BLaER1 (cell line): ENCODE data around the gene MEIS1.
A peak's percentile ranks its signal among the peaks of the same experiment; 100 is the strongest.

Source experiments
- H3K27ac ChIP-seq: shearing (Covaris generic); formaldehyde crosslinking; 2 replicates; pipeline ENCODE4 v1.8.1; 2022
- H3K27me3 ChIP-seq: shearing (Covaris generic); formaldehyde crosslinking; 2 replicates; pipeline ENCODE4 v1.8.1; 2022
- H3K36me3 ChIP-seq: shearing (Covaris generic); formaldehyde crosslinking; 2 replicates; pipeline ENCODE4 v1.8.1; 2022
- H3K4me1 ChIP-seq: shearing (Covaris generic); formaldehyde crosslinking; 2 replicates; pipeline ENCODE4 v1.8.1; 2022
- H3K4me2 ChIP-seq: shearing (Covaris generic); formaldehyde crosslinking; 2 replicates; pipeline ENCODE4 v1.8.1; 2022
- H3K4me3 ChIP-seq: shearing (Covaris generic); formaldehyde crosslinking; 2 replicates; pipeline ENCODE4 v1.8.1; 2022
- H3K9ac ChIP-seq: shearing (Covaris generic); formaldehyde crosslinking; 2 replicates; pipeline ENCODE4 v1.8.1; 2022
- H3K9me3 ChIP-seq: shearing (Covaris generic); formaldehyde crosslinking; 2 replicates; pipeline ENCODE4 v1.8.1; 2022
- H4K20me1 ChIP-seq: shearing (Covaris generic); formaldehyde crosslinking; 2 replicates; pipeline ENCODE4 v1.8.1; 2022
- Cebpa-rat ChIP-seq: shearing (Covaris generic); IDR thresholded peaks from 2 replicates; pipeline ENCODE4 v1.8.1; 2022

The MEIS1 gene

DNA sequence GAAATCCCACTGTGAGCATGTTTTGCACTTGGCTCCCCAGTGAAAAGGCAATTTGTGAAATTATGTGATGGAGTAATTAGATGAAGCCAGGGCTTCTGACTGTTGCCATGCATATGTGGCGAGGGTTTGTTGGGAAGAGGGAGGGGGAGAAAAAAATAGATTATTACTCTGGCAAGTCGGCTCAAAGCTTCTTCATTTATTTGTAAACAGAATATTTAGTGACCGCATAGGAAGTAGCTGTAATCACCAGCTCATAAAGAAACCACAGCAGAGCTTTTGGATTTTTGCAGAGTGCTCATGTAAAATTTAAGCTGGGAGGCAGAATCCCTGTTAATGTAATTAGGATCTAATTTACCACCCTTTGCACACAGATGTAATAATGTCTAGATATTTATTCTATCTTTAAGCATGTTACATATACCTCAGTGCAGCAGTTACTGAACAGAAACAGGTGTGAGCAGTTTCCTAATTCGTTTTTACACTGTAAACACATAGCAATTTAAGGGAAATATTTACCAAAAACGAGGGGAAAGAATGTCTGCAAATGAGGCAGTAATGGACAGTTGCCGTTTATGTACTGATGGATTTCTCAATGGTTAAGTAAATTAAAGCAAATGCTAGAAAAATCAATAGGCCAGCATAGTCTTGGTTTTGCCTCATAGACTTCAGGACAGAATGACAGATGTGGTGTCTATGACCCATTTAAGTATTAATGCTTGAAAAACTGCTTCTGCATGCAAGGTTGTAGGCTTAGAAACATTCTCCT lies 87.9 kb downstream of the MEIS1 start:
- H3K27ac ChIP-seq: no peak overlapping the region
- H3K9ac ChIP-seq: no peak overlapping the region
- H3K9me3 ChIP-seq: no peaks in the 10 kb centered on the region
- no peak overlapping the region for H3K4me2 ChIP-seq
- H3K4me3 ChIP-seq: no peak overlapping the region
- H3K27me3 ChIP-seq: no peaks in the 10 kb centered on the region
- TF ChIP-seq Cebpa-rat: no peak
- H4K20me1 ChIP-seq: no peaks in the 10 kb centered on the region
- no peaks in the 10 kb centered on the region for H3K36me3 ChIP-seq
- peaks cover 10% of the 10 kb centered on the region; the same call in 1 of the 2 replicates for H3K4me1 ChIP-seq

DNA sequence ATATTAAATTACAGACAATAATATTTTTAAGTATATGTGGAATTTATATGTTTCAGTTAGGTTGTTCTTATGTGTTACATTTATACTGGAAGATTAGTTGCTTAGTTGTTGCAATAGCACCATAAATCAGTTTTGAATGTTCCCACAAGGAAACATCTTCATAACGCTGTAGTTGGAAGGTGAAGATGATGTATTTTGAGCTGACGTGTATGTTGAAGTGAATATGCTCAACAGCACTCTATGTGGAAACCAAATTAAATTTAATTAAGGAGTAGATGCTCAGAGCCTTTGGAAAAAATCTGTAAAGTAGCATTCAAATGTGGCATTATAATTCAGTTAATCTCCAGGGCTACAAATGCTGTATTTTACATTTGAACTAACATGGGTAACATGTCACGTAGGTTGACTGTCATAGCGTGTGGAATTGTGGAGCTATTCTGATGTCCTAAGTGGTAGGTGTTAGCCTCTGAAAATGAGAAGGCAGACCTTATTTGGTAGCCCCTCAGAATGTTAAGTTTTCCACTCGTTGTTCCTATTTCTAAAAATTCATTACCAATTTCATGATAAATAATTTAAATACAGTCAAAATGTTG lies 88.5 kb downstream of the MEIS1 start:
- no peak overlapping the region for H3K9ac ChIP-seq
- H3K9me3 ChIP-seq: no peaks in the 10 kb centered on the region
- H3K4me1 ChIP-seq: peaks cover 10% of the 10 kb centered on the region; the same call in 1 of the 2 replicates
- no peak overlapping the region for H3K4me3 ChIP-seq
- no peaks in the 10 kb centered on the region for H3K27me3 ChIP-seq
- no peak overlapping the region for H3K27ac ChIP-seq
- no peak overlapping the region for H3K4me2 ChIP-seq
- no peak for TF ChIP-seq Cebpa-rat
- no peaks in the 10 kb centered on the region for H3K36me3 ChIP-seq
- no peaks in the 10 kb centered on the region for H4K20me1 ChIP-seq

DNA sequence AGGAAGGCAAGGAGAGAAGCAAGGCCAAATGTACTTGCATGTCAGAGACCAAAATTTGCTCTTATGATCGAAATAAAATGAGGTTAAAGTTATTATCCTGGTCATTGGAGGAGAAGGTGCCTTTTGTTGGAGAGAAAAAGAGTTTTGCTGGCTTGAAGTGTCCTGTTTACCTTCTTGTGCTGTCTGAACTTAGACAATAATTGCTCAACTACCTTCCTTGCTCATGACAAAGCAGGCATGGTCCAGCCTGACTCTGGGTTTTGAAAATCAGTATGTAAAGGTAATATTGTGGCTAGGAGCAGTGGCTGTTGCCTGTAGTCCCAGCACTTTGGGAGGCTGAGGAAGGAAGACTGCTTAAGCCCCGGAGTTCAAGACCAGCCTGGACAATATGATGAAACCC lies 89.1 kb downstream of the MEIS1 start:
- TF ChIP-seq Cebpa-rat: no peak
- H4K20me1 ChIP-seq: no peaks in the 10 kb centered on the region
- no peaks in the 10 kb centered on the region for H3K9me3 ChIP-seq
- H3K36me3 ChIP-seq: no peaks in the 10 kb centered on the region
- H3K4me1 ChIP-seq: peaks cover 10% of the 10 kb centered on the region; the same call in 1 of the 2 replicates
- no peak overlapping the region for H3K27ac ChIP-seq
- H3K27me3 ChIP-seq: no peaks in the 10 kb centered on the region
- no peak overlapping the region for H3K9ac ChIP-seq
- no peak overlapping the region for H3K4me2 ChIP-seq
- no peak overlapping the region for H3K4me3 ChIP-seq

DNA sequence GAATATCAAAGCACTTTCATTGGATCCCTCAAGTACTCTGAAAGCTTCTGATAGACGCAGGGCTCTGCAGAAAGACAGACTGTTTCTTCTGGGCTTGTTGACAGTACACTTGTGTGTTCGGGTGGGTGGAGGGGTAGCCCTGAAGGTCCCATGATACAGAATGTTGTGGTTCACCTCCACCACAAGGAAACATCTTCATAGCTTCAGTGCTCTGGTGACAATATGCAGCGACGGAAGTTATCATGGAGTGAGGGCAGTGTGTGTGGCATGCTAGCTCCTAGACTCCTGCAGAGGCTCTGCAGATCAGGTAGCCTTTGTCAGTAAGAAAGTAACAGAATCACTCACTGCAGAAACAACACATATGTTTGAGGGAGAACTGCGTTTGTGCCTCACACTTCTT lies 90.7 kb downstream of the MEIS1 start:
- H3K27me3 ChIP-seq: no peaks in the 10 kb centered on the region
- H3K9me3 ChIP-seq: no peaks in the 10 kb centered on the region
- H3K36me3 ChIP-seq: no peaks in the 10 kb centered on the region
- H3K4me1 ChIP-seq: peaks cover 10% of the 10 kb centered on the region; the same call in 1 of the 2 replicates
- no peak overlapping the region for H3K9ac ChIP-seq
- H3K4me3 ChIP-seq: no peak overlapping the region
- H3K27ac ChIP-seq: no peak overlapping the region
- TF ChIP-seq Cebpa-rat: no peak
- peak overlapping the region; percentile 3 for H3K4me2 ChIP-seq
- no peaks in the 10 kb centered on the region for H4K20me1 ChIP-seq

DNA sequence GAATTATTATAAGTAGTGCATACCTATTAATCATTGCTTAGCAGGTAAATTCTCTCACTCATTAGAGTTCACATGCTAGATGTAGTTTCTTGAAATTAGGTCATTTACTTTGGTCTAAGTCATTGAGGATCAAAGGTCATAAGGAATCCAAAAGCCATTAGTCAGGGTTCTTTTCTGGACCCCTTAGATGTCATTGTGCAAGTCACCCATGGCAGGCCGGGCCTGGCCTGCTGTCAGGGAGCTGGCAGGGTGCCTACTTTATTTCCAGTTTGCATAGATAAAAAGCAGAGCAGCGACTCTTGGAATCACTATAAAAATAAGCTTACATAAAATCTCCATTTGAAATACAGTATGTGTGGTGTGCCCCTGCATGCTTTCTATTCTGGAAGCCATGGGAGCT lies 91.3 kb downstream of the MEIS1 start:
- H3K4me2 ChIP-seq: no peak overlapping the region; the same call in 1 of the 2 replicates
- no peaks in the 10 kb centered on the region for H3K36me3 ChIP-seq
- H3K4me3 ChIP-seq: no peak overlapping the region
- no peaks in the 10 kb centered on the region for H3K9me3 ChIP-seq
- peaks cover 10% of the 10 kb centered on the region; the same call in 1 of the 2 replicates for H3K4me1 ChIP-seq
- no peak overlapping the region for H3K27ac ChIP-seq
- H3K27me3 ChIP-seq: no peaks in the 10 kb centered on the region
- H4K20me1 ChIP-seq: no peaks in the 10 kb centered on the region
- no peak overlapping the region for H3K9ac ChIP-seq
- TF ChIP-seq Cebpa-rat: no peak

DNA sequence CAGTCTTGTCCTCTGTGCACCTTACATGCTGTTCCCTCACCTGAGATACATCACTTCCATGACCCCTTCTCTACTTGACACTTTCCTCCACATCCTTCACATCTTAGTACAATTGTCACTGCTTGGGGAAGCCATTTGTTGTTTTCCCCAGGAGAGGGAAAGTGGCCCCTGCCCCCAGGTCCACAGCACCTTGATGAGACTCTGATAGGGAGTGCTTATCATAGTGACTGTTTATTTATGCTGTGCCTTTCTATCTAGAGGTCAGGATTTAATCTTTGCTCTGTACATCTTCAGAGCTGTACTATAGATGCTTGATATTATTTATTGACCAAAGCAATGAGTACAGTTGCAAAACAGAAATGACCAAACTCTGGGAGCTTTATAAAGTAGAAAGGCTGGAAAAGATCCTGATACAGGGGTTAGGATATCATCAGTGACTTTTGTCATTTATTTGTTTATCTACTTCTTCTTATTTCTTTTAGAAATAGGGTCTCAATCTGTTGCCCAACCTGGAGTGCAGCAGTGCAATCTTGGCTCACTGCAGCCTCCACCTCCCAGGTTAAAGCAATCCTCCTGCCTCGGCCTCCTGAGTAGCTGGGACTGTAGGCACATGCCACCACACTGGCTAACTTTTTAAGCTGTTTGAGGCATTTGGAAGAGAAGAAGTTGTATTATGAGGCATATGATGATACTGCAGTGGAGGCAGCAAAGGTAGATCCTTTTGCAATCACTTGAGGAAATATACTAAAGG lies 94.2 kb downstream of the MEIS1 start:
- Histone ChIP-seq H3K4me3 (no peak overlapping the region), H3K4me1 (peaks cover 10% of the 10 kb centered on the region; the same call in 1 of the 2 replicates), H3K4me2 (no peak overlapping the region), H3K9ac (no peak overlapping the region), H3K9me3 (no peaks in the 10 kb centered on the region), H3K36me3 (no peaks in the 10 kb centered on the region), H3K27me3 (no peaks in the 10 kb centered on the region), H3K27ac (no peak overlapping the region), H4K20me1 (no peaks in the 10 kb centered on the region)
- TF ChIP-seq Cebpa-rat: no peak

DNA sequence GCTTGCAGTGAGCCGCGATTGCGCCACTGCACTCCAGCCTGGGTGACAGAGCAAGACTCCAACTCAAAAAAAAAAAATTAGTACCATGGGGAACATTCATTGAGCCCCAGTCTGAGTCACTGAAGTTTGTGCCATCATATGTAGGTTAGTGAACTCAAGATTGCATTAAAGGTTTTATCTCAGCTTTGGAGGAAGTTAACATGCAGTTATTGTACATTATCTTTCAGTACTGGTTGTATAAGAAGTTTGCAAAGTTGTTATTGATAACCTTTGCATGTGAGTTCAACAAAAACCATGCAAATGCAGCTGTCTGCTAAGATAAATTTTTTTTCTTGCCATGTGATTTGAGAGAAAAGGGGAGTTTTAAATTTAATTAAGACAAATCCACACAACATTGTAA lies 95.7 kb downstream of the MEIS1 start:
- peaks cover 3% of the 10 kb centered on the region; the same call in 1 of the 2 replicates for H3K4me1 ChIP-seq
- no peaks in the 10 kb centered on the region for H3K36me3 ChIP-seq
- H3K27ac ChIP-seq: no peak overlapping the region
- no peak overlapping the region for H3K4me3 ChIP-seq
- no peaks in the 10 kb centered on the region for H3K9me3 ChIP-seq
- no peak overlapping the region for H3K4me2 ChIP-seq
- no peak for TF ChIP-seq Cebpa-rat
- no peaks in the 10 kb centered on the region for H3K27me3 ChIP-seq
- no peaks in the 10 kb centered on the region for H4K20me1 ChIP-seq
- no peak overlapping the region for H3K9ac ChIP-seq

DNA sequence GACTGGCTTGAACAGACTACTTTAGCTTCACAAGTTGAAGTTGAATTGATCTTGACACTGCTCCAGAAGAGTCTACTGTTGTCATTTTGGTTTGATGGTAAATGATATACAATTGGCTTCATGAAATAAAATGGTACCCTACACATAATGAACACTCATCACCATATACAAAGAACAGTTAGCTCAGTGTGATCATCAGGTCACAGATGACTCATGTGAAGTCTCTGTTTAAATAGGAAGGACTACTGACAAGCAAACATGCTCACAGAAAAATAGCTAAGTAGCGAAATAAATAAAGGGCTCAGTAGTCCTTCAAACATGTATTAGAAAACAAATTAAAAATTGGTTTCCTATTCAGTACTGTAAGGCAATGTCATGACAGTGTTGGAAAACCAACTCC lies 96.2 kb downstream of the MEIS1 start:
- no peak for TF ChIP-seq Cebpa-rat
- Histone ChIP-seq H3K27ac (no peak overlapping the region), H3K36me3 (no peaks in the 10 kb centered on the region), H3K4me1 (no peaks in the 10 kb centered on the region), H4K20me1 (no peaks in the 10 kb centered on the region), H3K4me3 (no peak overlapping the region), H3K27me3 (no peaks in the 10 kb centered on the region), H3K4me2 (no peak overlapping the region), H3K9me3 (no peaks in the 10 kb centered on the region), H3K9ac (no peak overlapping the region)

DNA sequence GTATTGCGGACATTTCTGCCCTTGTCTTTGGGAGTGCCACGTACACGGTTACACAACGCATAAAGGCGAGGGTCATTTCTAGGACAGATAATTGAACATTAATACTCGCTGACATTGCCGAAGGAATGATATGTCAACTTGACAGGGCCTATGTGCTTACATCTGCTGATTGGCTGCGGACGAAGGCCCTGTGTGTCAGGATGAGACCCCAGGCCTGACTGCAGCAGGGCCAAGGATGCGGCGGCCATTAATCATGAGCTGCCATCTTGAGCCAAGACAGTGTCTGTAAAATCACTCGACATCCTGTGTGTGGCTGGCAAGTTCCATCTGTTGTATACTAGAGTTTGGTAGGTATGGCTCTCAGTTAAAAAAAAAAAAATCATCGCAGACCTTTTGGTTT lies 96.6 kb downstream of the MEIS1 start:
- Histone ChIP-seq H3K4me2 (no peak overlapping the region), H3K9me3 (no peaks in the 10 kb centered on the region), H4K20me1 (no peaks in the 10 kb centered on the region), H3K36me3 (no peaks in the 10 kb centered on the region), H3K9ac (no peak overlapping the region), H3K4me1 (no peaks in the 10 kb centered on the region), H3K27ac (no peak overlapping the region), H3K27me3 (no peaks in the 10 kb centered on the region), H3K4me3 (no peak overlapping the region)
- no peak for TF ChIP-seq Cebpa-rat
